WTC11 (cell line): ENCODE data around the gene TMEM59.
"Not testable (repeated sequence)": the region's sequence is repeated elsewhere in the genome, so short reads cannot be mapped to it uniquely, and the experiment has no call there.

ENCODE experiments used
- ATF2 ChIP-seq: sonication (generic); formaldehyde crosslinking; IDR thresholded peaks from 2 replicates; pipeline ENCODE4 v1.8.1; 2022; ENCODE audit warnings: low read depth, missing genetic modification reagents, borderline replicate concordance
- CTCF ChIP-seq: fragments of 200-600 bp; IDR thresholded peaks from 2 replicates; pipeline ENCODE4 v1.8.0; 2022; ENCODE audit warnings: antibody characterized with exemption
- ESRRA ChIP-seq: sonication (generic); formaldehyde crosslinking; IDR thresholded peaks from 2 replicates; pipeline ENCODE4 v1.8.1; 2022; ENCODE audit warnings: mild to moderate bottlenecking, missing genetic modification reagents, borderline replicate concordance
- ETV6 ChIP-seq: sonication (generic); formaldehyde crosslinking; IDR thresholded peaks from 2 replicates; pipeline ENCODE4 v1.8.1; 2022; ENCODE audit warnings: mild to moderate bottlenecking, missing genetic modification reagents
- FOXJ3 ChIP-seq: sonication (generic); formaldehyde crosslinking; IDR thresholded peaks from 2 replicates; pipeline ENCODE4 v1.9.0; 2021; ENCODE audit warnings: missing genetic modification reagents, mild to moderate bottlenecking, borderline replicate concordance
- FOXP1 ChIP-seq: sonication (generic); formaldehyde crosslinking; IDR thresholded peaks from 2 replicates; pipeline ENCODE4 v1.8.0; 2022; ENCODE audit warnings: missing genetic modification reagents, mild to moderate bottlenecking, moderate library complexity, borderline replicate concordance
- TCF7 ChIP-seq: sonication (generic); formaldehyde crosslinking; IDR thresholded peaks from 2 replicates; pipeline ENCODE4 v1.8.0; 2022; ENCODE audit warnings: mild to moderate bottlenecking, low read depth, missing genetic modification reagents, moderate library complexity
- TEAD1 ChIP-seq: sonication (generic); formaldehyde crosslinking; IDR thresholded peaks from 2 replicates; pipeline ENCODE4 v1.8.0; 2022; ENCODE audit warnings: mild to moderate bottlenecking, missing genetic modification reagents
- ZNF232 ChIP-seq: sonication (generic); formaldehyde crosslinking; IDR thresholded peaks from 2 replicates; pipeline ENCODE4 v1.8.0; 2022; ENCODE audit warnings: mild to moderate bottlenecking, missing genetic modification reagents
- TF ChIP-seq, protein P1 (sequence below): fragments of 250-450 bp; sonication (Bioruptor Pico); IDR thresholded peaks from 2 replicates; pipeline ENCODE4 v2.1.2; 2022; ENCODE audit warnings: mild to moderate bottlenecking, moderate library complexity
- TF ChIP-seq, protein P2 (sequence below): sonication (generic); formaldehyde crosslinking; IDR thresholded peaks from 2 replicates; pipeline ENCODE4 v1.8.1; 2022; ENCODE audit warnings: missing genetic modification reagents, borderline replicate concordance

- not testable (repeated sequence) for TF ChIP-seq CTCF; TCF7; ATF2 (CRISPR knock-in tag); ZNF232 (CRISPR knock-in tag); TEAD1; ETV6 (CRISPR knock-in tag); ESRRA (CRISPR knock-in tag); FOXJ3 (CRISPR knock-in tag); FOXP1 (CRISPR knock-in tag)
- TF ChIP-seq, protein P1, sequence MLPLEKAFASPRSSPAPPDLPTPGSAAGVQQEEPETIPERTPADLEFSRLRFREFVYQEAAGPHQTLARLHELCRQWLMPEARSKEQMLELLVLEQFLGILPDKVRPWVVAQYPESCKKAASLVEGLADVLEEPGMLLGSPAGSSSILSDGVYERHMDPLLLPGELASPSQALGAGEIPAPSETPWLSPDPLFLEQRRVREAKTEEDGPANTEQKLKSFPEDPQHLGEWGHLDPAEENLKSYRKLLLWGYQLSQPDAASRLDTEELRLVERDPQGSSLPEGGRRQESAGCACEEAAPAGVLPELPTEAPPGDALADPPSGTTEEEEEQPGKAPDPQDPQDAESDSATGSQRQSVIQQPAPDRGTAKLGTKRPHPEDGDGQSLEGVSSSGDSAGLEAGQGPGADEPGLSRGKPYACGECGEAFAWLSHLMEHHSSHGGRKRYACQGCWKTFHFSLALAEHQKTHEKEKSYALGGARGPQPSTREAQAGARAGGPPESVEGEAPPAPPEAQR (CRISPR knock-in tag) = not testable (repeated sequence)
- TF ChIP-seq, protein P2, sequence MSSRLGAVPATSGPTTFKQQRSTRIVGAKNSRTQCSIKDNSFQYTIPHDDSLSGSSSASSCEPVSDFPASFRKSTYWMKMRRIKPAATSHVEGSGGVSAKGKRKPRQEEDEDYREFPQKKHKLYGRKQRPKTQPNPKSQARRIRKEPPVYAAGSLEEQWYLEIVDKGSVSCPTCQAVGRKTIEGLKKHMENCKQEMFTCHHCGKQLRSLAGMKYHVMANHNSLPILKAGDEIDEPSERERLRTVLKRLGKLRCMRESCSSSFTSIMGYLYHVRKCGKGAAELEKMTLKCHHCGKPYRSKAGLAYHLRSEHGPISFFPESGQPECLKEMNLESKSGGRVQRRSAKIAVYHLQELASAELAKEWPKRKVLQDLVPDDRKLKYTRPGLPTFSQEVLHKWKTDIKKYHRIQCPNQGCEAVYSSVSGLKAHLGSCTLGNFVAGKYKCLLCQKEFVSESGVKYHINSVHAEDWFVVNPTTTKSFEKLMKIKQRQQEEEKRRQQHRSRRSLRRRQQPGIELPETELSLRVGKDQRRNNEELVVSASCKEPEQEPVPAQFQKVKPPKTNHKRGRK (CRISPR knock-in tag) = not testable (repeated sequence)
These were observed 49.1 kb downstream of the TMEM59 start for GRCh38 chr1:54003750-54004480.
